ENCODE measurements around the gene NXNL1.

- TF ChIP-seq POLR2A (IDR thresholded peaks at IDR 0.05) (no peak), CTCF (IDR thresholded peaks at IDR 0.05) (no peak), POLR2AphosphoS5 (IDR thresholded peaks at IDR 0.05) (no peak)
Observed at GRCh38 chr19:17456127-17456526, 4.6 kb downstream of the NXNL1 start.
